PC-3 (cell line): ENCODE measurements around the gene ELMOD2.

Experiments used
- CTCF ChIP-seq: fragments of 300-600 bp; sonication (generic); conservative IDR thresholded peaks from 2 replicates; pipeline ENCODE4 v1.5.1; 2017; ENCODE audit warnings: antibody characterized with exemption, low read depth, mild to moderate bottlenecking, low read length
- EZH2 ChIP-seq: fragments of 300-600 bp; sonication (generic); IDR thresholded peaks from one replicate; pipeline ENCODE4 v1.6.1; 2017; ENCODE audit warnings: antibody characterized with exemption, mild to moderate bottlenecking, low read length; ENCODE audit not compliant: unreplicated experiment
- EZH2phosphoT487 ChIP-seq: fragments of 300-600 bp; sonication (generic); IDR thresholded peaks from 2 replicates; pipeline ENCODE4 v1.6.1; 2018; ENCODE audit warnings: mild to moderate bottlenecking, antibody characterized with exemption, low read length, borderline replicate concordance

GRCh38 chr4:140571620-140572019 is 47.7 kb downstream of the ELMOD2 start:
- no peak for TF ChIP-seq CTCF
- TF ChIP-seq EZH2 = no peak
- no peak for TF ChIP-seq EZH2phosphoT487
